Stomach smooth muscle (tissue), 2 donors: ENCODE data around the gene TRPM5.

Experiments
- H3K27ac ChIP-seq: one replicate; pipeline ENCODE4 v1.7.0; 2013; ENCODE audit warnings: mild to moderate bottlenecking, low read length, inconsistent platforms
- H3K27me3 ChIP-seq, 2 donors: one replicate each; pipeline ENCODE4 v1.7.0; 2013; ENCODE audit warnings: low read length in 2 of 2; ENCODE audit not compliant: insufficient read depth in 2 of 2, control insufficient read depth in 1 of 2
- H3K36me3 ChIP-seq, 2 donors: one replicate each; pipeline ENCODE4 v1.7.0; 2013; ENCODE audit warnings: low read length in 2 of 2; ENCODE audit not compliant: control insufficient read depth in 2 of 2, insufficient read depth in 2 of 2
- H3K4me1 ChIP-seq: one replicate; pipeline ENCODE4 v1.7.0; 2013; ENCODE audit warnings: low read length; ENCODE audit not compliant: control insufficient read depth, insufficient read depth
- H3K4me3 ChIP-seq, 2 donors: one replicate each; pipeline ENCODE4 v1.7.0; 2013; ENCODE audit warnings: low read length in 2 of 2
- H3K9ac ChIP-seq, 2 donors: one replicate each; pipeline ENCODE4 v1.7.0; 2013; ENCODE audit warnings: low read length in 2 of 2, mild to moderate bottlenecking in 1 of 2
- H3K9me3 ChIP-seq, 2 donors: one replicate each; pipeline ENCODE4 v1.7.0; 2013; ENCODE audit warnings: low read length in 2 of 2; ENCODE audit not compliant: control insufficient read depth in 2 of 2
- donor health status: healthy.
- donor health status: Pancreatic carcinoma.

The TRPM5 gene

GRCh38 chr11:2477936-2478335 lies 33.6 kb upstream of the TRPM5 start:
- H3K36me3 ChIP-seq, result no peaks in the 10 kb centered on the region
- no peak overlapping the region for H3K9ac ChIP-seq
- no peaks in the 10 kb centered on the region for H3K4me1 ChIP-seq
- no peak overlapping the region for H3K27ac ChIP-seq
- no peaks in the 10 kb centered on the region for H3K9me3 ChIP-seq
- peaks cover 6 to 7% of the 10 kb centered on the region in 2 donors for H3K27me3 ChIP-seq
- H3K4me3 ChIP-seq, result no peak overlapping the region

- H3K36me3 ChIP-seq, result no peaks in the 10 kb centered on the region
- no peaks in the 10 kb centered on the region for H3K4me1 ChIP-seq
Measured at GRCh38 chr11:2477254-2477653, 32.9 kb upstream of the TRPM5 start.

GRCh38 chr11:2475136-2475918 lies 31.0 kb upstream of the TRPM5 start:
- no peak overlapping the region for H3K4me3 ChIP-seq
- H3K9me3 ChIP-seq, result no peaks in the 10 kb centered on the region
- no peak overlapping the region for H3K27ac ChIP-seq
- no peaks in the 10 kb centered on the region for H3K4me1 ChIP-seq
- peaks cover 2 to 15% of the 10 kb centered on the region in 2 donors for H3K27me3 ChIP-seq
- no peak overlapping the region for H3K9ac ChIP-seq
- H3K36me3 ChIP-seq, result no peaks in the 10 kb centered on the region

More at GRCh38 chr11:2477254-2477653, 32.9 kb upstream of the TRPM5 start:
- no peak overlapping the region for H3K4me3 ChIP-seq
- no peaks in the 10 kb centered on the region for H3K9me3 ChIP-seq
- no peak overlapping the region for H3K27ac ChIP-seq
- peaks cover 2 to 4% of the 10 kb centered on the region in 2 donors for H3K27me3 ChIP-seq
- H3K9ac ChIP-seq, result no peak overlapping the region

- no peaks in the 10 kb centered on the region for H3K9me3 ChIP-seq
- no peak overlapping the region for H3K27ac ChIP-seq
- H3K9ac ChIP-seq, result no peak overlapping the region
- H3K4me1 ChIP-seq, result no peaks in the 10 kb centered on the region
- H3K36me3 ChIP-seq, result no peaks in the 10 kb centered on the region
- H3K27me3 ChIP-seq, result peaks cover 2 to 15% of the 10 kb centered on the region in 2 donors
- no peak overlapping the region for H3K4me3 ChIP-seq
Measured at GRCh38 chr11:2474059-2474901, 30.0 kb upstream of the TRPM5 start.

GRCh38 chr11:2473361-2474058 lies 29.2 kb upstream of the TRPM5 start:
- H3K4me3 ChIP-seq, result no peak overlapping the region
- peaks cover 2 to 15% of the 10 kb centered on the region in 2 donors for H3K27me3 ChIP-seq
- no peaks in the 10 kb centered on the region for H3K36me3 ChIP-seq
- no peak overlapping the region for H3K9ac ChIP-seq
- H3K27ac ChIP-seq, result no peak overlapping the region
- H3K9me3 ChIP-seq, result no peaks in the 10 kb centered on the region
- no peaks in the 10 kb centered on the region for H3K4me1 ChIP-seq

GRCh38 chr11:2472428-2473186 lies 28.3 kb upstream of the TRPM5 start:
- Histone ChIP-seq H3K36me3 (no peaks in the 10 kb centered on the region), H3K27me3 (peaks cover 2 to 15% of the 10 kb centered on the region in 2 donors), H3K9ac (no peak overlapping the region), H3K27ac (no peak overlapping the region), H3K9me3 (no peaks in the 10 kb centered on the region), H3K4me1 (no peaks in the 10 kb centered on the region), H3K4me3 (no peak overlapping the region)

- Histone ChIP-seq H3K4me3 (no peak overlapping the region), H3K9ac (no peak overlapping the region), H3K4me1 (no peaks in the 10 kb centered on the region), H3K36me3 (no peaks in the 10 kb centered on the region), H3K27me3 (peaks cover 2 to 15% of the 10 kb centered on the region in 2 donors), H3K27ac (no peak overlapping the region), H3K9me3 (no peaks in the 10 kb centered on the region)
Measured at GRCh38 chr11:2471804-2472096, 27.4 kb upstream of the TRPM5 start.

GRCh38 chr11:2471048-2471803 lies 26.9 kb upstream of the TRPM5 start:
- H3K27me3 ChIP-seq, result peaks cover 2 to 15% of the 10 kb centered on the region in 2 donors
- H3K4me3 ChIP-seq, result no peak overlapping the region
- H3K27ac ChIP-seq, result no peak overlapping the region
- H3K9me3 ChIP-seq, result no peaks in the 10 kb centered on the region
- H3K9ac ChIP-seq, result no peak overlapping the region
- no peaks in the 10 kb centered on the region for H3K36me3 ChIP-seq
- H3K4me1 ChIP-seq, result no peaks in the 10 kb centered on the region

- H3K4me3 ChIP-seq, result no peak overlapping the region
- H3K9me3 ChIP-seq, result no peaks in the 10 kb centered on the region
- H3K27ac ChIP-seq, result no peak overlapping the region
- no peaks in the 10 kb centered on the region for H3K4me1 ChIP-seq
- no peaks in the 10 kb centered on the region for H3K36me3 ChIP-seq
- peaks cover 2 to 15% of the 10 kb centered on the region in 2 donors for H3K27me3 ChIP-seq
- H3K9ac ChIP-seq, result no peak overlapping the region
Measured at GRCh38 chr11:2470495-2470894, 26.2 kb upstream of the TRPM5 start.
